T-cell (primary cell): Measurements from ENCODE around the gene LRRK1. TPM values are rescaled to one million over a fixed set of nuclear protein-coding genes. Genes with fewer than 3 reads are reported as not detected.

Experiments used
- ATAC-seq, 4 experiments: fragments of 200-7000 bp in 3 of 4; fragments of 150-1000 bp in 1 of 4; cut with Tn5 transposase; replicated peaks in 1 of 4; 1 replicate in 3 of 4; 2 replicates in 1 of 4; pipeline ENCODE4 v1.10.0; 2021; ENCODE audit warnings: moderate library complexity in 3 of 4, mild to moderate bottlenecking in 2 of 4, moderate number of reproducible peaks in 1 of 4
- CTCF ChIA-PET, 2 donors: fragments of 300-600 bp; sonication (Branson Sonifier 250); formaldehyde crosslinking; loops; one replicate each; lab custom pipeline; 2022; ENCODE audit warnings: antibody characterized with exemption in 2 of 2; lab: Charles Lee
- POLR2A ChIA-PET, 2 donors: fragments of 300-600 bp; sonication (Branson Sonifier 250); formaldehyde crosslinking; loops; one replicate each; lab custom pipeline; 2022; ENCODE audit warnings: antibody characterized with exemption in 2 of 2; lab: Charles Lee
- DNase-seq, 35 experiments: peaks; one replicate each; pipeline versions ENCODE4 v3.0.0 to v3.0.0-alpha.2; 2013 to 2023
- H3K27ac ChIP-seq: one replicate; pipeline ENCODE4 v1.5.1; 2013; ENCODE audit warnings: low read length
- H3K27me3 ChIP-seq, 2 experiments: replicated peaks in 1 of 2; 1 replicate in 1 of 2; 2 replicates in 1 of 2; pipeline versions ENCODE4 v1.6.1 to v1.7.0; 2013; ENCODE audit warnings: low read length in 1 of 2, mixed read lengths in 1 of 2; ENCODE audit not compliant: control insufficient read depth in 2 of 2, insufficient read depth in 2 of 2; ENCODE audit errors: extremely low read depth in 1 of 2
- H3K36me3 ChIP-seq, 2 donors: 1 replicate in 1 of 2; 2 replicates in 1 of 2; pipeline versions ENCODE4 v1.6.1 to v1.7.0; 2013; ENCODE audit warnings: low read length in 1 of 2; ENCODE audit not compliant: control insufficient read depth in 2 of 2, insufficient read depth in 1 of 2; ENCODE audit errors: extremely low read depth in 1 of 2
- H3K4me1 ChIP-seq, 2 experiments: 1 replicate in 1 of 2; 2 replicates in 1 of 2; pipeline versions ENCODE4 v1.6.1 to v1.7.0; 2013; ENCODE audit warnings: low read length in 2 of 2, mixed read lengths in 1 of 2; ENCODE audit not compliant: insufficient read depth in 2 of 2, control insufficient read depth in 1 of 2; ENCODE audit errors: extremely low read depth in 1 of 2
- H3K4me3 ChIP-seq, 2 donors: 1 replicate in 1 of 2; 2 replicates in 1 of 2; pipeline versions ENCODE4 v1.5.1 to v1.7.0; 2013; ENCODE audit warnings: mild to moderate bottlenecking in 2 of 2, low read length in 1 of 2, moderate library complexity in 1 of 2; ENCODE audit not compliant: control insufficient read depth in 1 of 2; ENCODE audit errors: extremely low read depth in 1 of 2
- H3K9me3 ChIP-seq: 2 replicates; pipeline ENCODE4 v1.7.0; 2013
- H3K27ac Mint-ChIP-seq, 2 donors: one replicate each; pipeline ENCODE4 v1.8.0; 2020 to 2021; ENCODE audit warnings: mild to moderate bottlenecking in 2 of 2, mixed read lengths in 2 of 2
- H3K27me3 Mint-ChIP-seq, 2 donors: one replicate each; pipeline ENCODE4 v1.8.0; 2021 to 2022; ENCODE audit warnings: mixed read lengths in 2 of 2
- H3K36me3 Mint-ChIP-seq: one replicate; pipeline ENCODE4 v1.8.0; 2021; ENCODE audit warnings: mixed read lengths
- H3K4me1 Mint-ChIP-seq, 3 donors: one replicate each; pipeline ENCODE4 v1.8.0; 2020 to 2022; ENCODE audit warnings: mixed read lengths in 3 of 3, mild to moderate bottlenecking in 1 of 3
- H3K4me3 Mint-ChIP-seq, 3 donors: one replicate each; pipeline ENCODE4 v1.8.0; 2020 to 2022; ENCODE audit warnings: mild to moderate bottlenecking in 3 of 3, mixed read lengths in 3 of 3, moderate library complexity in 3 of 3
- H3K9me3 Mint-ChIP-seq, 3 donors: one replicate each; pipeline ENCODE4 v1.8.0; 2020 to 2022; ENCODE audit warnings: mixed read lengths in 3 of 3
- WGBS: methylation state at CpG from one replicate; pipeline ENCODE4 v1.1.5; 2013; ENCODE audit warnings: missing lambda C conversion rate; ENCODE audit not compliant: insufficient coverage; 5-methylcytosine and 5-hydroxymethylcytosine counted together
- total RNA-seq, 35 experiments: library from RNA in 6 of 35; stranded (reverse) in 6 of 35; fragments of 120-200 nt in 1 of 35; gene quantifications; one replicate each; pipeline versions ENCODE4 v1.2.1 to v1.2.4 and lab custom pipeline; 2013 to 2026

The LRRK1 gene
- total RNA-seq, 5 donors from 2014 or later (not counting 1 experiment from before 2014, with no cell fraction given): 1.1 to 2.0 (median 1.7) TPM

DNA sequence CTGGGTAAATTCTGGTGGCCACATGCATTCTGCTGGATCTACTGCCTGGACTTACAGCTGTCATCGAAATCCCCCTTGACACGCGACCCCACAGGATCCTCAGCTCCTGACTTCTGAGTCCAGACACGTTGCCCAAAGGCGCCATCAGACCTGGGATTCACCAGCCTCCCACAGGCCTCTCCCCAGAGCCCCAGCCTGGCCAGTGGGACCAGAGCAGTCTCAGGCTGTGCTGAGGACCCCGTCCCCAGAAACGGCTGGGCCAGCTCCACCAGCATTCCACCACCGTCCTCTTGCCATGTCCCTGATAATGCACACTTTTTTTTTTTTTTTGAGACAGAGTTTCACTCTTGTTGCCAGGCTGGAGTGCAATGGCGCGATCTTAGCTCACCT, 166.1 kb downstream of the LRRK1 start:
- ChIA-PET CTCF (no interaction called here), POLR2A (interaction anchor here in 1 of 2 donors (0.7 kb wide), 1 partner anchor 85 kb away, joined by 4 read pairs; no protein-coding TSS in a partner anchor)
- Histone ChIP-seq H3K4me3 (no peak overlapping the region), H3K27ac (no peak overlapping the region), H3K27me3 (peaks cover 0 to 38% of the 10 kb centered on the region in 2 experiments), H3K36me3 (no peaks in the 10 kb centered on the region), H3K4me1 (peaks cover 0 to 4% of the 10 kb centered on the region in 2 experiments), H3K9me3 (no peaks in the 10 kb centered on the region)
- Mint-ChIP-seq H3K36me3 (no peaks in the 10 kb centered on the region), H3K27ac (no peak overlapping the region), H3K4me3 (no peak overlapping the region), H3K27me3 (no peaks in the 10 kb centered on the region), H3K9me3 (no peaks in the 10 kb centered on the region), H3K4me1 (no peaks in the 10 kb centered on the region)
- WGBS: 94% methylated on average over 8 of the region's 10 CpGs
- DNase-seq (no peak), ATAC-seq (no peak)

DNA sequence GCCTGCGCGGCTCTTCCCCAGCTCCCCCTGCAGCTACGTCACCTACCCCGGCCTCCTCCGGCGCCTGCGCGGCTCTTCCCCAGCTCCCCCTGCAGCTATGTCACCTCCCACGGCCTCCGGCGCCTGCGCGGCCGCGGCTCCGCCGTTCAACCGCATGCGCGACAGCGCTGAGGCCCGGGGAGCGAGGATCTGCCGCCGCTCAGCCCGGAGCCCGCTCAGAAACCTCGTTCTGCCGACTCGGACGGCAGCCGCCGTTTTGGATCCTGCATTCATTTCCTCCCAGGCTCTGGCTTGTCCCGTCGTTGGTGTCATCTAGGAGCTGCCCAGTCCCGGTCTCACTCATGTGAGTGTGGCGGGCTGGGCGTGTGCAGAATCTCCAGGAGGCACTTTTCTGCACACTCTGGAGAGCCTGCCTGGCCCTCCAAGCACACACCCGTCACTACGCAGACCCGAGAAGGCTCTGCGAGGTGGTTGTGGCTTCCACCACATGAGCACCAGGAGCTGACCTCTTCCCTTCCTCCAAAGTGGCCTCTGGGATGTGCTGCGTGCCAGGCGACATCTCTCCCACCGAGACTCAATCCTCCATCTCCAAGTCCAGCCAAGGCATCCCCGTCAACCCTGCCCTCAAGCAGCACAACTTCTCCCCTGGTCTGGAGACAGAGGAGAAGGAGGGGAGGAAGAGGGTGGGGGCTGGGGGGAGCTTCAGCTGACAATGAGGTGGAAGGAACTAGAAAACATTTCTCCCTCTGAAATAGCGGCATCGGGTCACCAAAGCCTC, 167.4 kb downstream of the LRRK1 start:
- H3K27ac Mint-ChIP-seq: no peak overlapping the region
- 91% methylated on average over 38 of the region's 48 CpGs for WGBS
- H3K36me3 Mint-ChIP-seq: no peaks in the 10 kb centered on the region
- no peaks in the 10 kb centered on the region for H3K27me3 Mint-ChIP-seq
- ATAC-seq: no peak
- H3K9me3 ChIP-seq: no peaks in the 10 kb centered on the region
- peaks cover 0 to 4% of the 10 kb centered on the region in 2 experiments for H3K4me1 ChIP-seq
- H3K4me3 Mint-ChIP-seq: no peak overlapping the region
- ChIA-PET CTCF (interaction anchor here in 1 of 2 donors (0.6 to 3.2 kb wide), 2 partner anchors 57 to 172 kb away, joined by 3 to 10 read pairs; no protein-coding TSS in a partner anchor), POLR2A (interaction anchor here in 1 of 2 donors (0.7 kb wide), 1 partner anchor 54 kb away, joined by 3 read pairs; no protein-coding TSS in a partner anchor)
- DNase-seq: no peak
- H3K9me3 Mint-ChIP-seq: no peaks in the 10 kb centered on the region
- no peak overlapping the region for H3K4me3 ChIP-seq
- H3K27me3 ChIP-seq: peaks cover 0 to 33% of the 10 kb centered on the region in 2 experiments
- no peaks in the 10 kb centered on the region for H3K36me3 ChIP-seq
- no peak overlapping the region for H3K27ac ChIP-seq
- no peaks in the 10 kb centered on the region for H3K4me1 Mint-ChIP-seq

DNA sequence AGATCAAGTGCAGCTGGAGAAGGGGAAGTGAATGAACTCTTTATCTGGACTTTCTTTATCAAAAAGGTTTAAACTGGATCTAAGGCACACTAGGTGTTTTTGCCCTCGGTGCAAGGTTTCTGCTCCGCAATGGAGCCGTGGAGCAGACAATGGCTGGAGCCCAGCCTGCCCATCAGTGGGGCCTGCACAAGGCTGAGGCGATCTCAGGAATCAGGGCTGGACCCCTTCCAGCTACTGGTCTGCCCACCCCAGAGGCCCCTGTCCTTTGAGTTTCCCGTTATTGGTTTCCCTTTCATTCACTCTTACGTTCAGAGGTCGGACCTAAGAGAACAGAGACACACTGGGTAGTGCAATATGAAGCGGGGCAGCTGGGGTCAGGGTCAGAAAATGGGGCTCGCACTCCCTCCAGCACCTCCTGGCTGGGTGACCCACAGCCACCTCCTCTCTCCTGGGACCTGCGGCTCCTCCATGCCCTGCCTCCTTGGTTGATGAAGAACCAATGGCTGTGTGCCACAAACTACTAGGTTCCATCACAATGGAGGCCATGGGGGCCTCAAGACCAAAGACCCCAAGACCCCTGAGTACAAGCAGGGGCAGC, 168.1 kb downstream of the LRRK1 start:
- CTCF ChIA-PET: interaction anchor here in 1 of 2 donors (0.6 to 3.2 kb wide), 3 partner anchors 56 to 171 kb away, joined by 3 to 10 read pairs (median 3); no protein-coding TSS in a partner anchor
- WGBS: 76% methylated on average over 10 of the region's 10 CpGs
- ATAC-seq: no peak

DNA sequence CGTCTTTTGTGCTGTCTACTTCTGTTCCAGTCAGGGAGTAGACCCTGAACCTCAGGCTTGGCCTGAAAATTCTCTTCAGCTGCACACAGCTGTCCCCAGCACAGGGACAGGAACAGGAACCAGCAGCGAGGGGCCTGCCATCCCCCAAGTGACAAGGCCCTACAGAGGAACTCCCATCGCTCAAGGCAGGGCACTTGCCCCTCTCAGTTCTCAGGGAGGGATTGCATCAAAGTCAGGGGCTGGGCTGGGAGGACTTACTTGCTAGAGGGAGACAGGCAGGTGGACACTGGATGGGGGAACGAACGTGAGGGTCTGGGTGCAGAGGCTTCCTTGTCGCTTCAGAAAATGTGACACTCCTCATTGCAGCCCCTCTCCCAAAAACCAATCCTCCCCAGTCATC, 169.1 kb downstream of the LRRK1 start:
- Histone ChIP-seq H3K9me3 (no peaks in the 10 kb centered on the region), H3K27ac (no peak overlapping the region), H3K4me1 (peaks cover 0 to 4% of the 10 kb centered on the region in 2 experiments), H3K4me3 (no peak overlapping the region), H3K36me3 (no peaks in the 10 kb centered on the region), H3K27me3 (peaks cover 0 to 38% of the 10 kb centered on the region in 2 experiments)
- ChIA-PET POLR2A (no interaction called here), CTCF (interaction anchor here (0.5 to 3.2 kb wide), 5 partner anchors 18 to 170 kb away, joined by 3 to 10 read pairs (median 5); no protein-coding TSS in a partner anchor)
- Mint-ChIP-seq H3K27me3 (no peaks in the 10 kb centered on the region), H3K9me3 (no peaks in the 10 kb centered on the region), H3K36me3 (no peaks in the 10 kb centered on the region), H3K4me3 (no peak overlapping the region), H3K4me1 (no peaks in the 10 kb centered on the region), H3K27ac (no peak overlapping the region)
- ATAC-seq: no peak
- 50% methylated on average over 2 of the region's 6 CpGs for WGBS
- no peak for DNase-seq

More for the DNA sequence above, 168.1 kb downstream of the LRRK1 start:
- Histone ChIP-seq H3K4me1 (peaks cover 0 to 4% of the 10 kb centered on the region in 2 experiments), H3K27ac (no peak overlapping the region), H3K36me3 (no peaks in the 10 kb centered on the region), H3K27me3 (peaks cover 0 to 36% of the 10 kb centered on the region in 2 experiments), H3K4me3 (no peak overlapping the region), H3K9me3 (no peaks in the 10 kb centered on the region)
- no peaks in the 10 kb centered on the region for H3K27me3 Mint-ChIP-seq
- POLR2A ChIA-PET: no interaction called here
- no peak overlapping the region for H3K27ac Mint-ChIP-seq
- H3K4me1 Mint-ChIP-seq: no peaks in the 10 kb centered on the region
- no peaks in the 10 kb centered on the region for H3K9me3 Mint-ChIP-seq
- no peak for DNase-seq
- no peak overlapping the region for H3K4me3 Mint-ChIP-seq
- H3K36me3 Mint-ChIP-seq: no peaks in the 10 kb centered on the region

DNA sequence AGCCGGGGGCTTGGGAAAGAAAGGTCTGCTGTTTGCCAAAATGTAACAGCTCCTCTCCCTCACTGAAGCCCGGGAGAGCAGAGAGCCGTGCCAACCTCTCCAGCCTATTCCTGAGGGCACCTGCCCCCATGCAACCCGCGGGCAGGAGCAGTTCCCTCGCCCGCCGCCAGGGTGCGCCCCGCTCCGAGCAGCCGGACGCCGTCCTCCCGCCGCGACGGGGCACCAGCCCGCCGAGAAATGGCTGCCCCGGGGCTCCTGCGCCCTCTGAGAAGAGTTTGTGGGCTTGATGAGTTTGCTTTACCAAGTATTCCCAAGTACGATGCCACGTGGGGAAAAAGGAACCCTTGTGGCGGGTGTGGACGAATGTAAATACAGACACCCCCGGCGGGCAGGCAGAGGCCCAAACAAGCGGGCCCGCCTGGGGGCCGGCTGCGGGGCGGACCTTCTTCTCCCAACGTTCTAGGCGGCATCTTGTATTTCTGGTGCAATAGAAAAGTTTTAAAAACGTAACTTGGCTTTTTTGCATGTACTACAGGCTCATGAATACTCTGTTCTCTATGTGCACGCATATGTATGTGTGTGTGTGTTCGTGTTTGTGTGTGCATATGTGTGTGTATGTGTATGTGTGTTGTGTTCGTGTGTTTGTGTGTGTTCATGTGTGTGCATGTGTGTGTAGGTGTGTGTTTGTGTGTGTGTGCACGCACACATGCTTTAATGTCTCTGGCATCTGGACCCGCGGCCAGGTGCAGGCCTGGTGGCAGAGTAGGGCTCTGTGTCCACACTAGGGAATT, 169.8 kb downstream of the LRRK1 start:
- Mint-ChIP-seq H3K4me3 (no peak overlapping the region), H3K27ac (no peak overlapping the region), H3K27me3 (no peaks in the 10 kb centered on the region), H3K9me3 (no peaks in the 10 kb centered on the region), H3K4me1 (no peaks in the 10 kb centered on the region), H3K36me3 (no peaks in the 10 kb centered on the region)
- no peaks in the 10 kb centered on the region for H3K9me3 ChIP-seq
- H3K27ac ChIP-seq: no peak overlapping the region
- DNase-seq: peak; percentile 26 to 82 (median 68)
- peaks cover 0 to 37% of the 10 kb centered on the region in 2 experiments for H3K27me3 ChIP-seq
- H3K4me1 ChIP-seq: peaks cover 0 to 4% of the 10 kb centered on the region in 2 experiments
- ATAC-seq: peak; percentile 88 to 94 (median 89)
- no peaks in the 10 kb centered on the region for H3K36me3 ChIP-seq
- no peak overlapping the region for H3K4me3 ChIP-seq
- POLR2A ChIA-PET: no interaction called here
- CTCF ChIA-PET: interaction anchor here (0.5 to 3.2 kb wide), 6 partner anchors 19 to 169 kb away, joined by 3 to 10 read pairs (median 6); no protein-coding TSS in a partner anchor
- 36% methylated on average over 39 of the region's 42 CpGs for WGBS
